Lower lobe of right lung (tissue), 2 donors: ENCODE results near the gene LMTK3. TPM values are rescaled to one million over a fixed set of nuclear protein-coding genes. Genes with fewer than 3 reads are reported as not detected.
"Not testable (repeated sequence)": the region's sequence is repeated elsewhere in the genome, so short reads cannot be mapped to it uniquely, and the experiment has no call there.

ENCODE experiments used
- ATAC-seq, 2 donors: fragments of 200-7000 bp; cut with Tn5 transposase; one replicate each; pipeline ENCODE4 v1.9.1; 2020 to 2022; ENCODE audit warnings: mild to moderate bottlenecking in 2 of 2, moderate library complexity in 2 of 2
- DNase-seq: peaks from one replicate; pipeline ENCODE4 v3.0.0-alpha.2; 2020
- H3K27ac ChIP-seq: fragments of 200-600 bp; one replicate; pipeline ENCODE4 v1.8.0; 2022
- H3K27me3 ChIP-seq: fragments of 200-600 bp; one replicate; pipeline ENCODE4 v1.8.0; 2022; ENCODE audit warnings: low read depth
- H3K36me3 ChIP-seq: fragments of 200-600 bp; one replicate; pipeline ENCODE4 v1.8.0; 2022; ENCODE audit warnings: mild to moderate bottlenecking
- H3K4me1 ChIP-seq: fragments of 200-600 bp; one replicate; pipeline ENCODE4 v1.8.0; 2022
- H3K4me3 ChIP-seq: fragments of 200-600 bp; one replicate; pipeline ENCODE4 v1.8.0; 2022; ENCODE audit warnings: mild to moderate bottlenecking
- H3K9me3 ChIP-seq: fragments of 200-600 bp; one replicate; pipeline ENCODE4 v1.8.0; 2022
- CTCF ChIP-seq: fragments of 200-600 bp; IDR thresholded peaks from one replicate; pipeline ENCODE4 v1.8.0; 2022; ENCODE audit warnings: antibody characterized with exemption, mild to moderate bottlenecking
- intact Hi-C: fragments of 100-400 bp; cut with DNase I; formaldehyde crosslinking; loops from one replicate; pipeline ENCODE4 v1.11.0; 2022
- total RNA-seq: library from RNA; stranded (reverse); fragmentation: NEBNext Ultra II Directional; extraction: Animal tissue kit (Norgen Biotek cat#: 25700); gene quantifications from one replicate; pipeline ENCODE4 v1.2.1, GENCODE V29; 2021
- donor health status: DM: no; HTN: yes; CAD: no; lungs with severe emphysema.

Gene LMTK3
- total RNA-seq, 1 donor from 2014 or later = 7.1 TPM

- Histone ChIP-seq H3K27me3 (peaks cover 5% of the 10 kb centered on the region), H3K4me1 (peaks cover 50% of the 10 kb centered on the region), H3K36me3 (no peaks in the 10 kb centered on the region), H3K4me3 (no peak overlapping the region), H3K27ac (no peak overlapping the region), H3K9me3 (no peaks in the 10 kb centered on the region)
- no peak for TF ChIP-seq CTCF
- DNase-seq (no peak), ATAC-seq (no peak)
- intact Hi-C loops = no loop called here
Observed at GRCh38 chr19:48490981-48491792, 20.4 kb downstream of the LMTK3 start.

- H3K4me1 ChIP-seq = peaks cover 37% of the 10 kb centered on the region
- intact Hi-C loops = no loop called here
- no peak overlapping the region for H3K27ac ChIP-seq
- H3K36me3 ChIP-seq = no peaks in the 10 kb centered on the region
- DNase-seq (peak; percentile 85), ATAC-seq (peak; percentile 39 to 41)
- no peaks in the 10 kb centered on the region for H3K9me3 ChIP-seq
- peaks cover 5% of the 10 kb centered on the region for H3K27me3 ChIP-seq
- H3K4me3 ChIP-seq = no peak overlapping the region
- peak; percentile 94 for TF ChIP-seq CTCF
Observed at GRCh38 chr19:48489608-48490216, 21.9 kb downstream of the LMTK3 start.

GRCh38 chr19:48488478-48488877 lies 23.2 kb downstream of the LMTK3 start:
- H3K9me3 ChIP-seq, H3K27ac ChIP-seq, DNase-seq, intact Hi-C loops, H3K27me3 ChIP-seq, H3K36me3 ChIP-seq, H3K4me3 ChIP-seq, ATAC-seq: not testable (repeated sequence)
- H3K4me1 ChIP-seq = peaks cover 29% of the 10 kb centered on the region

- Histone ChIP-seq H3K4me1 (peaks cover 29% of the 10 kb centered on the region), H3K27me3 (peaks cover 5% of the 10 kb centered on the region), H3K36me3 (no peaks in the 10 kb centered on the region), H3K4me3 (no peak overlapping the region), H3K27ac (no peak overlapping the region), H3K9me3 (no peaks in the 10 kb centered on the region)
- intact Hi-C loops = no loop called here
- no peak for DNase-seq
- ATAC-seq = peak; percentile 23 to 51
- no peak for TF ChIP-seq CTCF
Observed at GRCh38 chr19:48487948-48488347, 23.7 kb downstream of the LMTK3 start.

GRCh38 chr19:48487544-48487943 lies 24.1 kb downstream of the LMTK3 start:
- DNase-seq (no peak), ATAC-seq (no peak)
- H3K27me3 ChIP-seq = peaks cover 5% of the 10 kb centered on the region
- no peaks in the 10 kb centered on the region for H3K9me3 ChIP-seq
- H3K36me3 ChIP-seq = no peaks in the 10 kb centered on the region
- no peak overlapping the region for H3K4me3 ChIP-seq
- intact Hi-C loops = no loop called here
- no peak for TF ChIP-seq CTCF
- no peak overlapping the region for H3K27ac ChIP-seq
- H3K4me1 ChIP-seq = peaks cover 27% of the 10 kb centered on the region

- DNase-seq, intact Hi-C loops, H3K27ac ChIP-seq: not testable (repeated sequence)
Observed at GRCh38 chr19:48486706-48487105, 24.9 kb downstream of the LMTK3 start.

More at GRCh38 chr19:48486706-48487105, 24.9 kb downstream of the LMTK3 start:
- not testable (repeated sequence) for H3K36me3 ChIP-seq, ATAC-seq, H3K9me3 ChIP-seq, H3K4me3 ChIP-seq, H3K27me3 ChIP-seq
- H3K4me1 ChIP-seq = peaks cover 23% of the 10 kb centered on the region
